Heart left ventricle (tissue), 16 donors: ENCODE measurements around the gene IGFBP7. TPM values are rescaled to one million over a fixed set of nuclear protein-coding genes. Genes with fewer than 3 reads are reported as not detected.
A peak's percentile ranks its signal among the peaks of the same experiment; 100 is the strongest.

Source experiments
- ATAC-seq, 4 donors: fragments of 200-7000 bp; cut with Tn5 transposase; one replicate each; pipeline ENCODE4 v1.9.1; 2020 to 2022; ENCODE audit warnings: moderate library complexity in 4 of 4, mild to moderate bottlenecking in 3 of 4, moderate number of reproducible peaks in 1 of 4
- DNase-seq, 5 donors: peaks; one replicate each; pipeline ENCODE4 v3.0.0-alpha.2; 2020
- H3K27ac ChIP-seq, 12 donors: fragments of 200-600 bp; sonication (generic) in 4 of 12; one replicate each; pipeline versions ENCODE4 v1.5.0 to v1.8.0; 2016 to 2022; ENCODE audit warnings: mild to moderate bottlenecking in 2 of 12
- H3K27me3 ChIP-seq, 9 donors: fragments of 200-600 bp; sonication (generic) in 2 of 9; one replicate each; pipeline versions ENCODE4 v1.5.1 to v1.8.0; 2016 to 2022; ENCODE audit warnings: mild to moderate bottlenecking in 3 of 9
- H3K36me3 ChIP-seq, 9 donors: fragments of 200-600 bp; sonication (generic) in 2 of 9; one replicate each; pipeline versions ENCODE4 v1.5.0 to v1.8.0; 2018 to 2022; ENCODE audit warnings: mild to moderate bottlenecking in 2 of 9
- H3K4me1 ChIP-seq, 12 donors: fragments of 200-600 bp; sonication (generic) in 4 of 12; one replicate each; pipeline versions ENCODE4 v1.5.0 to v1.8.0; 2016 to 2022; ENCODE audit warnings: mild to moderate bottlenecking in 3 of 12
- H3K4me3 ChIP-seq, 12 donors: fragments of 200-600 bp; sonication (generic) in 4 of 12; one replicate each; pipeline versions ENCODE4 v1.5.0 to v1.8.0; 2017 to 2022; ENCODE audit warnings: mild to moderate bottlenecking in 9 of 12, moderate library complexity in 4 of 12
- H3K9me3 ChIP-seq, 12 donors: fragments of 200-600 bp; sonication (generic) in 4 of 12; one replicate each; pipeline versions ENCODE4 v1.5.0 to v1.8.0; 2016 to 2022; ENCODE audit warnings: mild to moderate bottlenecking in 1 of 12
- CTCF ChIP-seq, 12 donors: fragments of 200-600 bp; sonication (generic) in 4 of 12; IDR thresholded peaks; one replicate each; pipeline versions ENCODE4 v1.5.0 to v1.8.0; 2018 to 2022; ENCODE audit warnings: antibody characterized with exemption in 12 of 12, mild to moderate bottlenecking in 5 of 12
- POLR2A ChIP-seq, 2 donors: fragments of 450-650 bp; IDR thresholded peaks; one replicate each; pipeline ENCODE4 v1.6.1; 2017; ENCODE audit warnings: antibody characterized with exemption in 2 of 2, mild to moderate bottlenecking in 2 of 2, moderate library complexity in 2 of 2
- WGBS, 4 donors: extraction: QIAGEN DNeasy Blood & Tissue Kit in 2 of 4; methylation state at CpG; one replicate each; pipeline versions ENCODE4 v1.1.5 to v1.1.7; 2013 to 2018; 5-methylcytosine and 5-hydroxymethylcytosine counted together
- intact Hi-C, 10 donors: fragments of 100-400 bp; cut with DNase I; formaldehyde crosslinking; loops; one replicate each; pipeline versions ENCODE4 v1.11.1 to v1.14.2; 2022
- polyA plus RNA-seq, 2 donors: library from polyadenylated mRNA; stranded (reverse); fragments of 200-250 nt; gene quantifications; one replicate each; pipeline ENCODE4 v1.2.3, GENCODE V29; 2013
- total RNA-seq, 9 donors: library from RNA; depleted of rRNA in 2 of 9; stranded (reverse); fragments of >200 nt in 2 of 9; fragmentation: NEBNext Ultra II Directional in 3 of 9; extraction: Animal tissue kit (Norgen Biotek cat#: 25700) in 3 of 9; gene quantifications; one replicate each; pipeline versions ENCODE4 v1.1.0 to v1.2.4, GENCODE V29; 2016 to 2023
- donor health status: ischemic (EF 13 %, LVEDD 7.1; RV severe dilation, severe dysfunction).
- donor health status: healthy with polysubstance abuse.
- donor health status: DM: no; HTN: yes; CAD: no.
- donor health status: DM: no; HTN: no; CAD: no.
- donor health status: ischemic (EF 25% LVEDD 6.9; RV normal size, moderate dysfunction).
- donor health status: ischemic (EF 25% LVEDD 5.7; RV mildly dilated, moderate dysfunction).
- donor health status: healthy.
- donor health status: DM: yes; HTN: yes; CAD: no.
- donor health status: ischemic (EF 35%, LVEDD 5.7; RV mildly dilated, moderate dysfunction).
- donor health status: nonischemic (EF 11% LVEDD 7.7; RV severe dilation, severe dysfunction).
- donor health status: DM: yes; HTN: yes; CAD: no.
- donor health status: PGD.
- donor health status: ischemic (EF 29% LVEDD 5.4; RV normal size, mild dysfunction).
- donor health status: nonischemic (EF 23%, LVEDD 6.1; RV moderate dilation, normal function).

The IGFBP7 gene
- total and polyA plus RNA-seq, 11 donors = 458 to 1,088 (median 585) TPM

GRCh38 chr4:57104706-57105560, 5.3 kb downstream of the IGFBP7 start:
- WGBS, 4 donors = 67 to 76% (median 72%) methylated on average over 4 of the region's 4 CpGs
- H3K4me1 ChIP-seq = peaks cover 26 to 90% (median 70%) of the 10 kb centered on the region in 12 donors

DNA sequence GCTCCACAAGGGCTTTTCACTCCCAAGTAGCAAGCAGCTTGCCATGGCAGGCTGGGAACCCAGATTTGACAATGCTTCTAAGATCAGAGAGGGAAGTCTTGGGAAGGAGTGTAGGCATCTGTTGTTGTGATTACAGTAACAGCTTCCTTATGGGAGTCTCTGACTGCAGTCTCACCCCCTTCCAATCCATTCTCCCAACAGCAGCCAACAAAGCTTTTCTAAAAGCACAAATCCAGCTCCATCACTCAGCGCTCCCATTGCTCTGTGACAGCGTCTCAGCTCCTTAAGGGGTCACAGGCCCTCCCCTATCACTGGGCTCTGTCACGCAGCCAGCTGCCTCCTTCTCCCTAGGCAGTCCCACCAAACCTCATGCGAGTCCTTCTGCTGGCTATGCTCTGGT, 7.1 kb downstream of the IGFBP7 start:
- Histone ChIP-seq H3K36me3 (peaks cover 0 to 20% (median 13%) of the 10 kb centered on the region in 9 donors), H3K4me1 (peaks cover 32 to 98% (median 85%) of the 10 kb centered on the region in 12 donors), H3K27ac (peak overlapping the region; percentile 65 to 97 (median 86)), H3K4me3 (peak overlapping the region in 3 of 12 donors; percentile 4 to 29 (median 19)), H3K27me3 (no peaks in the 10 kb centered on the region), H3K9me3 (no peaks in the 10 kb centered on the region)
- WGBS, 4 donors = 22 to 33% (median 23%) methylated on average over 4 of the region's 4 CpGs
- no peak for TF ChIP-seq CTCF (IDR thresholded peaks at IDR 0.05)
- no peak for TF ChIP-seq POLR2A (IDR thresholded peaks at IDR 0.05)
- intact Hi-C loops = loop anchor here in 3 of 10 donors (5.0 kb wide), 2 partner anchors 36 to 46 kb away; no protein-coding TSS in a partner anchor
- ATAC-seq = peak; percentile 14 to 43 (median 24)
- peak in 4 of 5 donors; percentile 55 to 73 (median 64) for DNase-seq

More at GRCh38 chr4:57104706-57105560, 5.3 kb downstream of the IGFBP7 start:
- H3K4me3 ChIP-seq = peak overlapping the region in 3 of 12 donors; percentile 5 to 98 (median 77)
- TF ChIP-seq CTCF (IDR thresholded peaks at IDR 0.05) = no peak
- TF ChIP-seq POLR2A (IDR thresholded peaks at IDR 0.05) = no peak
- H3K27ac ChIP-seq = peak overlapping the region in 11 of 12 donors; percentile 54 to 97 (median 86)
- DNase-seq (no peak), ATAC-seq (no peak)
- intact Hi-C loops = loop anchor here in 5 of 10 donors (5.0 kb wide), 4 partner anchors 33 to 63 kb away; no protein-coding TSS in a partner anchor
- H3K27me3 ChIP-seq = no peaks in the 10 kb centered on the region
- peaks cover 0 to 20% (median 5%) of the 10 kb centered on the region in 9 donors for H3K36me3 ChIP-seq
- H3K9me3 ChIP-seq = no peaks in the 10 kb centered on the region

DNA sequence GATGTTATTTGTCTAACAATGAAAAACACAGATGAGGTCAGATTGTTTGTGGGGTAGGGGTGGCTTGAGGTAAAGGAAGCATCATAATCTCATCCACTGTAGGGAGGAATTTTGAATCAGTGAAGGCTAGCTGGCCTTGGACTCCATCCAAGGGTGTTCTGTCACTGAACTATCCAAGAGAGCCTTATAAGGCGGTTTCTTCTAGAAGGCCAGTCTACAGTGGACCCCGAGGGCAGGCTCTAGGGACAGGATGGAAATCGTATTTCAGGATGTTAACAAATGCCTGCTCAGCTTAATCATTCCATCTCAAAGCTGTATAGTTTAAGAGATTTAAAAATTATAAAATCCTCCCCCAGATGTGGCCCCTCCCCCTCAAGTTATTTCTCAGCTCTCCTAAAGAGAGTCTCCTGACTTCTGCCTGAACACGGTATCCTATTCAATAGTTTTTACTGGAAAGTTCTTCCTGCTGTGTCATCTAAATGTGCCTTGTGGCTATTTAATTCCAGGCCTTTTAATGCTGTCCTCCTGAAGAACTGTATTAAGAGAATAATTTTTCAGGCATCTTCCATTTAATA, 8.0 kb downstream of the IGFBP7 start:
- DNase-seq = peak in 4 of 5 donors; percentile 84 to 90 (median 88)
- Histone ChIP-seq H3K4me1 (peaks cover 35 to 99% (median 91%) of the 10 kb centered on the region in 12 donors), H3K36me3 (peaks cover 0 to 20% (median 10%) of the 10 kb centered on the region in 9 donors), H3K9me3 (no peaks in the 10 kb centered on the region), H3K27ac (peak overlapping the region; percentile 65 to 97 (median 86)), H3K4me3 (peak overlapping the region in 3 of 12 donors; percentile 4 to 29 (median 19)), H3K27me3 (no peaks in the 10 kb centered on the region)
- WGBS, 4 donors = 4 to 11% (median 5%) methylated on average over 4 of the region's 4 CpGs
- TF ChIP-seq CTCF (IDR thresholded peaks at IDR 0.05) = no peak
- no peak for TF ChIP-seq POLR2A (IDR thresholded peaks at IDR 0.05)
- ATAC-seq = peak; percentile 81 to 93 (median 84)
- intact Hi-C loops = loop anchor here in 3 of 10 donors (5.0 kb wide), 2 partner anchors 35 to 45 kb away; no protein-coding TSS in a partner anchor
